ENCODE results near the gene EDC3.
"Not testable (repeated sequence)": the region's sequence is repeated elsewhere in the genome, so short reads cannot be mapped to it uniquely, and the experiment has no call there.

EDC3 gene

GRCh38 chr15:74664028-74664616 lies 31.7 kb downstream of the EDC3 start:
- no peak overlapping the region for H3K27ac ChIP-seq (ENCODE audit: low read depth, low read length)
- no peaks in the 10 kb centered on the region for H3K27me3 ChIP-seq (ENCODE audit: control insufficient read depth, insufficient read depth, low read length)
- H3K36me3 ChIP-seq (ENCODE audit: control insufficient read depth, insufficient read depth, low read length) = peaks cover 10% of the 10 kb centered on the region; the same call in 1 of the 2 replicates
- H3K9ac ChIP-seq (ENCODE audit: low read depth, low read length) = no peak overlapping the region
- peaks cover 4% of the 10 kb centered on the region; the same call in 1 of the 2 replicates for H3K4me1 ChIP-seq (ENCODE audit: control insufficient read depth, insufficient read depth, low read length)
- no peak overlapping the region for H3K4me3 ChIP-seq (ENCODE audit: low read depth, low read length)
- H3K9me3 ChIP-seq (ENCODE audit: control insufficient read depth, insufficient read depth, low read length) = no peaks in the 10 kb centered on the region

- H3K4me3 ChIP-seq (ENCODE audit: low read depth, low read length) = no peak overlapping the region
- H3K36me3 ChIP-seq (ENCODE audit: control insufficient read depth, insufficient read depth, low read length) = peaks cover 6% of the 10 kb centered on the region; the same call in 1 of the 2 replicates
- peaks cover 4% of the 10 kb centered on the region; the same call in 1 of the 2 replicates for H3K4me1 ChIP-seq (ENCODE audit: control insufficient read depth, insufficient read depth, low read length)
- H3K9ac ChIP-seq (ENCODE audit: low read depth, low read length) = no peak overlapping the region
- no peak overlapping the region for H3K27ac ChIP-seq (ENCODE audit: low read depth, low read length)
- H3K27me3 ChIP-seq (ENCODE audit: control insufficient read depth, insufficient read depth, low read length) = no peaks in the 10 kb centered on the region
- no peaks in the 10 kb centered on the region for H3K9me3 ChIP-seq (ENCODE audit: control insufficient read depth, insufficient read depth, low read length)
Observed at GRCh38 chr15:74663303-74664027, 32.4 kb downstream of the EDC3 start.

GRCh38 chr15:74662064-74662860 lies 33.6 kb downstream of the EDC3 start:
- Histone ChIP-seq H3K36me3 (ENCODE audit: control insufficient read depth, insufficient read depth, low read length) (peaks cover 3% of the 10 kb centered on the region; the same call in 1 of the 2 replicates), H3K27ac (ENCODE audit: low read depth, low read length) (no peak overlapping the region), H3K9me3 (ENCODE audit: control insufficient read depth, insufficient read depth, low read length) (no peaks in the 10 kb centered on the region), H3K9ac (ENCODE audit: low read depth, low read length) (no peak overlapping the region), H3K27me3 (ENCODE audit: control insufficient read depth, insufficient read depth, low read length) (no peaks in the 10 kb centered on the region), H3K4me1 (ENCODE audit: control insufficient read depth, insufficient read depth, low read length) (peaks cover 4% of the 10 kb centered on the region; the same call in 1 of the 2 replicates), H3K4me3 (ENCODE audit: low read depth, low read length) (no peak overlapping the region)

GRCh38 chr15:74661280-74661679 lies 34.5 kb downstream of the EDC3 start:
- H3K27me3 ChIP-seq (ENCODE audit: control insufficient read depth, insufficient read depth, low read length); H3K9me3 ChIP-seq (ENCODE audit: control insufficient read depth, insufficient read depth, low read length); H3K9ac ChIP-seq (ENCODE audit: low read depth, low read length); H3K27ac ChIP-seq (ENCODE audit: low read depth, low read length); H3K36me3 ChIP-seq (ENCODE audit: control insufficient read depth, insufficient read depth, low read length); H3K4me3 ChIP-seq (ENCODE audit: low read depth, low read length); H3K4me1 ChIP-seq (ENCODE audit: control insufficient read depth, insufficient read depth, low read length): not testable (repeated sequence)

- H3K27me3 ChIP-seq (ENCODE audit: control insufficient read depth, insufficient read depth, low read length) = no peaks in the 10 kb centered on the region
- no peak overlapping the region for H3K27ac ChIP-seq (ENCODE audit: low read depth, low read length)
- H3K9ac ChIP-seq (ENCODE audit: low read depth, low read length) = no peak overlapping the region
- H3K4me1 ChIP-seq (ENCODE audit: control insufficient read depth, insufficient read depth, low read length) = no peaks in the 10 kb centered on the region
- H3K36me3 ChIP-seq (ENCODE audit: control insufficient read depth, insufficient read depth, low read length) = peaks cover 12% of the 10 kb centered on the region
- H3K4me3 ChIP-seq (ENCODE audit: low read depth, low read length) = no peak overlapping the region
- H3K9me3 ChIP-seq (ENCODE audit: control insufficient read depth, insufficient read depth, low read length) = no peaks in the 10 kb centered on the region
Observed at GRCh38 chr15:74657846-74658245, 38.0 kb downstream of the EDC3 start.

- no peaks in the 10 kb centered on the region for H3K4me1 ChIP-seq (ENCODE audit: control insufficient read depth, insufficient read depth, low read length)
- H3K27me3 ChIP-seq (ENCODE audit: control insufficient read depth, insufficient read depth, low read length) = no peaks in the 10 kb centered on the region
- peaks cover 12% of the 10 kb centered on the region for H3K36me3 ChIP-seq (ENCODE audit: control insufficient read depth, insufficient read depth, low read length)
- no peak overlapping the region for H3K4me3 ChIP-seq (ENCODE audit: low read depth, low read length)
- no peak overlapping the region for H3K9ac ChIP-seq (ENCODE audit: low read depth, low read length)
- no peak overlapping the region for H3K27ac ChIP-seq (ENCODE audit: low read depth, low read length)
- H3K9me3 ChIP-seq (ENCODE audit: control insufficient read depth, insufficient read depth, low read length) = no peaks in the 10 kb centered on the region
Observed at GRCh38 chr15:74656935-74657535, 38.8 kb downstream of the EDC3 start.

GRCh38 chr15:74655424-74655823 lies 40.4 kb downstream of the EDC3 start:
- Histone ChIP-seq H3K9ac (ENCODE audit: low read depth, low read length) (no peak overlapping the region), H3K4me3 (ENCODE audit: low read depth, low read length) (no peak overlapping the region), H3K27ac (ENCODE audit: low read depth, low read length) (no peak overlapping the region), H3K36me3 (ENCODE audit: control insufficient read depth, insufficient read depth, low read length) (peaks cover 18% of the 10 kb centered on the region), H3K4me1 (ENCODE audit: control insufficient read depth, insufficient read depth, low read length) (no peaks in the 10 kb centered on the region), H3K9me3 (ENCODE audit: control insufficient read depth, insufficient read depth, low read length) (no peaks in the 10 kb centered on the region), H3K27me3 (ENCODE audit: control insufficient read depth, insufficient read depth, low read length) (no peaks in the 10 kb centered on the region)

GRCh38 chr15:74653426-74654102 lies 42.3 kb downstream of the EDC3 start:
- no peaks in the 10 kb centered on the region for H3K27me3 ChIP-seq (ENCODE audit: control insufficient read depth, insufficient read depth, low read length)
- H3K36me3 ChIP-seq (ENCODE audit: control insufficient read depth, insufficient read depth, low read length) = peaks cover 24% of the 10 kb centered on the region
- no peak overlapping the region for H3K27ac ChIP-seq (ENCODE audit: low read depth, low read length)
- no peaks in the 10 kb centered on the region for H3K4me1 ChIP-seq (ENCODE audit: control insufficient read depth, insufficient read depth, low read length)
- no peak overlapping the region for H3K4me3 ChIP-seq (ENCODE audit: low read depth, low read length)
- no peaks in the 10 kb centered on the region for H3K9me3 ChIP-seq (ENCODE audit: control insufficient read depth, insufficient read depth, low read length)
- no peak overlapping the region for H3K9ac ChIP-seq (ENCODE audit: low read depth, low read length)

- Histone ChIP-seq H3K4me3 (ENCODE audit: low read depth, low read length) (no peak overlapping the region), H3K27ac (ENCODE audit: low read depth, low read length) (no peak overlapping the region), H3K9me3 (ENCODE audit: control insufficient read depth, insufficient read depth, low read length) (no peaks in the 10 kb centered on the region)
Observed at GRCh38 chr15:74651242-74651741, 44.5 kb downstream of the EDC3 start.

GRCh38 chr15:74648051-74648842 lies 47.6 kb downstream of the EDC3 start:
- Histone ChIP-seq H3K9me3 (ENCODE audit: control insufficient read depth, insufficient read depth, low read length) (no peaks in the 10 kb centered on the region), H3K4me3 (ENCODE audit: low read depth, low read length) (no peak overlapping the region), H3K36me3 (ENCODE audit: control insufficient read depth, insufficient read depth, low read length) (peaks cover 14% of the 10 kb centered on the region), H3K27me3 (ENCODE audit: control insufficient read depth, insufficient read depth, low read length) (no peaks in the 10 kb centered on the region), H3K9ac (ENCODE audit: low read depth, low read length) (no peak overlapping the region), H3K27ac (ENCODE audit: low read depth, low read length) (no peak overlapping the region), H3K4me1 (ENCODE audit: control insufficient read depth, insufficient read depth, low read length) (peaks cover 2% of the 10 kb centered on the region)

More at GRCh38 chr15:74651242-74651741, 44.5 kb downstream of the EDC3 start:
- H3K4me1 ChIP-seq (ENCODE audit: control insufficient read depth, insufficient read depth, low read length) = no peaks in the 10 kb centered on the region
- no peak overlapping the region for H3K9ac ChIP-seq (ENCODE audit: low read depth, low read length)
- H3K27me3 ChIP-seq (ENCODE audit: control insufficient read depth, insufficient read depth, low read length) = no peaks in the 10 kb centered on the region
- peaks cover 24% of the 10 kb centered on the region for H3K36me3 ChIP-seq (ENCODE audit: control insufficient read depth, insufficient read depth, low read length)
